ENCODE results near the gene NCOA3.

NCOA3 gene

GRCh38 chr20:47698142-47698541, 196.5 kb downstream of the NCOA3 start:
- ChIA-PET CTCF (interaction anchor here (0.7 kb wide), 1 partner anchor 20 kb away, joined by 3 read pairs; no protein-coding TSS in a partner anchor), POLR2A (no interaction called here)
- TF ChIP-seq TARDBP (IDR thresholded peaks at IDR 0.05) (no peak), LEF1 (IDR thresholded peaks at IDR 0.05; ENCODE audit: borderline replicate concordance) (no peak), ZNF384 (IDR thresholded peaks at IDR 0.05) (no peak), PKNOX1 (IDR thresholded peaks at IDR 0.05) (no peak), ELF4 (IDR thresholded peaks at IDR 0.05) (no peak), FOXK2 (IDR thresholded peaks at IDR 0.05) (no peak), NFRKB (IDR thresholded peaks at IDR 0.05) (no peak)
- no peak for DNase-seq (ENCODE audit: extremely low spot score)

GRCh38 chr20:47699818-47700217, 198.1 kb downstream of the NCOA3 start:
- TF ChIP-seq SUZ12 (IDR thresholded peaks at IDR 0.05) (no peak), FOXA1 (IDR thresholded peaks at IDR 0.05) (no peak), FOXK2 (IDR thresholded peaks at IDR 0.05) (no peak), ZNF384 (IDR thresholded peaks at IDR 0.05) (no peak), HDGF (IDR thresholded peaks at IDR 0.05; ENCODE audit: borderline replicate concordance) (no peak), FOXM1 (IDR thresholded peaks at IDR 0.05; ENCODE audit: borderline replicate concordance) (no peak), SP1 (IDR thresholded peaks at IDR 0.05) (no peak), ARNT (IDR thresholded peaks at IDR 0.05) (no peak), PKNOX1 (IDR thresholded peaks at IDR 0.05) (no peak), NFRKB (IDR thresholded peaks at IDR 0.05) (no peak), L3MBTL2 (conservative IDR thresholded peaks at IDR 0.05) (no peak), TARDBP (IDR thresholded peaks at IDR 0.05) (no peak), LEF1 (IDR thresholded peaks at IDR 0.05; ENCODE audit: borderline replicate concordance) (no peak), ELF4 (IDR thresholded peaks at IDR 0.05) (no peak), CTBP1 (IDR thresholded peaks at IDR 0.05; ENCODE audit: borderline replicate concordance) (no peak), BHLHE40 (IDR thresholded peaks at IDR 0.05; ENCODE audit: borderline replicate concordance) (no peak)
- no peak for DNase-seq (ENCODE audit: extremely low spot score)
- ChIA-PET POLR2A (no interaction called here), CTCF (no interaction called here)

GRCh38 chr20:47700327-47700726, 198.6 kb downstream of the NCOA3 start:
- TF ChIP-seq BHLHE40 (IDR thresholded peaks at IDR 0.05; ENCODE audit: borderline replicate concordance): no peak
- no peak for TF ChIP-seq L3MBTL2 (conservative IDR thresholded peaks at IDR 0.05)
- no peak for TF ChIP-seq LEF1 (IDR thresholded peaks at IDR 0.05; ENCODE audit: borderline replicate concordance)
- TF ChIP-seq FOXA1 (IDR thresholded peaks at IDR 0.05): no peak
- no peak for TF ChIP-seq PKNOX1 (IDR thresholded peaks at IDR 0.05)
- DNase-seq (ENCODE audit: extremely low spot score): no peak
- CTCF ChIA-PET: no interaction called here
- POLR2A ChIA-PET: no interaction called here

GRCh38 chr20:47701612-47702011, 199.9 kb downstream of the NCOA3 start:
- TF ChIP-seq BHLHE40 (IDR thresholded peaks at IDR 0.05; ENCODE audit: borderline replicate concordance): no peak
- TF ChIP-seq L3MBTL2 (conservative IDR thresholded peaks at IDR 0.05): no peak
- no peak for TF ChIP-seq LEF1 (IDR thresholded peaks at IDR 0.05; ENCODE audit: borderline replicate concordance)
- TF ChIP-seq ARNT (IDR thresholded peaks at IDR 0.05): no peak
- TF ChIP-seq ELF4 (IDR thresholded peaks at IDR 0.05): no peak
- no peak for TF ChIP-seq SP1 (IDR thresholded peaks at IDR 0.05)
- POLR2A ChIA-PET: no interaction called here
- CTCF ChIA-PET: no interaction called here
- no peak for DNase-seq (ENCODE audit: extremely low spot score)

- ChIA-PET POLR2A (interaction anchor here (0.6 kb wide), 1 partner anchor 860 kb away, joined by 3 read pairs; no protein-coding TSS in a partner anchor), CTCF (no interaction called here)
- DNase-seq (ENCODE audit: extremely low spot score): no peak
- no peak for TF ChIP-seq ZNF384 (IDR thresholded peaks at IDR 0.05)
- no peak for TF ChIP-seq SUZ12 (IDR thresholded peaks at IDR 0.05)
- TF ChIP-seq CTBP1 (IDR thresholded peaks at IDR 0.05; ENCODE audit: borderline replicate concordance): no peak
- no peak for TF ChIP-seq PKNOX1 (IDR thresholded peaks at IDR 0.05)
- no peak for TF ChIP-seq SP1 (IDR thresholded peaks at IDR 0.05)
- no peak for TF ChIP-seq HDGF (IDR thresholded peaks at IDR 0.05; ENCODE audit: borderline replicate concordance)
- TF ChIP-seq TARDBP (IDR thresholded peaks at IDR 0.05): no peak
- no peak for TF ChIP-seq NFRKB (IDR thresholded peaks at IDR 0.05)
- TF ChIP-seq FOXK2 (IDR thresholded peaks at IDR 0.05): no peak
- TF ChIP-seq ARNT (IDR thresholded peaks at IDR 0.05): no peak
Measured at GRCh38 chr20:47703748-47704147, 202.1 kb downstream of the NCOA3 start.

- POLR2A ChIA-PET: no interaction called here
- CTCF ChIA-PET: no interaction called here
- TF ChIP-seq ELF4 (IDR thresholded peaks at IDR 0.05) (no peak), ZNF384 (IDR thresholded peaks at IDR 0.05) (no peak), CTBP1 (IDR thresholded peaks at IDR 0.05; ENCODE audit: borderline replicate concordance) (no peak), L3MBTL2 (conservative IDR thresholded peaks at IDR 0.05) (no peak), SUZ12 (IDR thresholded peaks at IDR 0.05) (no peak), ARNT (IDR thresholded peaks at IDR 0.05) (no peak), PKNOX1 (IDR thresholded peaks at IDR 0.05) (no peak), FOXM1 (IDR thresholded peaks at IDR 0.05; ENCODE audit: borderline replicate concordance) (no peak), TARDBP (IDR thresholded peaks at IDR 0.05) (no peak), HDGF (IDR thresholded peaks at IDR 0.05; ENCODE audit: borderline replicate concordance) (no peak), BHLHE40 (IDR thresholded peaks at IDR 0.05; ENCODE audit: borderline replicate concordance) (no peak), SP1 (IDR thresholded peaks at IDR 0.05) (no peak), FOXA1 (IDR thresholded peaks at IDR 0.05) (no peak), LEF1 (IDR thresholded peaks at IDR 0.05; ENCODE audit: borderline replicate concordance) (no peak), NFRKB (IDR thresholded peaks at IDR 0.05) (no peak), FOXK2 (IDR thresholded peaks at IDR 0.05) (no peak)
- no peak for DNase-seq (ENCODE audit: extremely low spot score)
Measured at GRCh38 chr20:47704746-47705496, 203.2 kb downstream of the NCOA3 start.
